ENCODE data around the gene ELMO1. TPM values are rescaled to one million over a fixed set of nuclear protein-coding genes. Genes with fewer than 3 reads are reported as not detected.

Gene ELMO1
- total RNA-seq, 1 donor from 2014 or later = 0.13 TPM

DNA sequence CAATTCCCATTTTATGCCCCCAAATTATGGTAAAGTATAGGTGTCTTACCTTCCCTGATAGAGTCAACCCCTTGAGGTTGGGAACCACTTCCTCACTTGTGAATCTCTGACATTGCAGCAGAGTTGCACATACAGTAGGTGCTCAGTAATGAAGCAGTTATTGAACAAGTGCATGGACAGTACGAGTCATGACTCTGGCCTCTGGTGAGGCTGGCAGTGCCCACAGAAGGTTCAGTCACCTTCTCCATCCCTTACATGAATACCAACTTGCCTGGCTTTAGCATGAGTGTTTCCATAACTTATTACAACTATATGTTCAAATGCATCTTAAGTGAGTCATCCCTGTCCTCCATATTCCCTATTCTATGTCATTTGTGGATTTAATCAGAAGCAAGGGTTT lies 340.0 kb downstream of the ELMO1 start:
- no peak for DNase-seq (ENCODE audit: low read depth)

DNA sequence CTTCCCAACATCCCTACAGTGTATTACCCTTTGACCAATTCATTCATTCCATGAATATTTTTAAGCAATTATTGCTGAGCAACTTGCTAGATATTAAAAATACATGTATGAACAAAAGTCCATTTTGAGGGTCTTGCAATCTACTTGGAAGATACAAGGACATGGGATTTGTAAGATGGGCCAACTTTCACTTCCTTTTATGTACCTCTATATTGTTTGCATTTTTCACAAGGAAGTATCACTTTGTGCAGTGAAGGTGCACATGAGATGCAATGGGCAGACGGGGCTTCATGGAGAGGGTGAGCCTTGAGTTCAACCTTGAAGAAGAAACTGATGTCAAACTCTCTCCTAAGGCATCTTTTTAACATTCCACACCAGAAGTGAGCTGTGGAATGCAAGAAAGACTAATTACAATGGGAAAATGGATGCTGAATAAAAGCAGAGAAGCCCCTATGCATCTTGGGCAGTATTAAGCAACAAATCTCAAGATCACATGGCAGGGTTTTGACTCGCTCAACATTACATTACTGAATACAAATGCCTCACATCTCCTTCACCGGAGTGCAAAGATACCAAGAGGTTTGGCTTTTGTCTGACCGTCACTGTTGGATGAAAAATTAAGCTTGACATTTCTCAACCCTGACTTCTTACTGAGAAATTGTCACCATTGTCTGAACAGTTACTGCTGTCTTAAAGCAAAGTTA lies 341.5 kb downstream of the ELMO1 start:
- DNase-seq (ENCODE audit: low read depth) = no peak

- DNase-seq (ENCODE audit: low read depth) = no peak
Measured at GRCh38 chr7:37105762-37106161, 342.9 kb downstream of the ELMO1 start.

- no peak for DNase-seq (ENCODE audit: low read depth)
Measured at GRCh38 chr7:37104822-37105518, 343.7 kb downstream of the ELMO1 start.

DNA sequence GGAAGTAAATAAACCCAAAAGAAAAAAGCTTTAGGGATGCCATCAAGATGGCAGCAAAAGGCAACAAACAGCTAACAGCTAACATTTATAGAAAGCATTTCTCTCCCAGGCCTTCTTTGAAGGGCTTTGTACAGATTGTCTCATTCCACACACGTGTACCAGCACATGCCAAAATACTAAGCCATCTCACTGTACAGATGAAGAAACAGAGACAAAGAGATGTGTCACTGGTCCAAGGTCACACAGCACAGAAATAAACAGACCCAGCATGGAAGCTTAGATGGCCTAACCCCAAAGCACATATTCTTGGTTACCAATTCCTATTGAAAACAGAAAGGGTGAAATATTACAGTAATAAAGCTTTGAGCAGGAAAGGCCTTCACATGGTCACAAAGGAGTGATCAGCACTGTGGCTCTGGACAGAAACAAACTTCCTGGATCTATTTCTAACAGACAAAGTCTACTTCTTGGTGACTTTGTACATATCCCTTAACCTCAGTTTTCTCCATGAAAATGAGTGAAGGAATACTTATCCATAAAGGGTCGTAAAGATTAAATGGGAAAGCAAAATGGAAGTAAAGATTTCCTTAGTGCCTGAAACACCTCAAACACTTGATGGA lies 346.0 kb downstream of the ELMO1 start:
- no peak for DNase-seq (ENCODE audit: low read depth)

DNA sequence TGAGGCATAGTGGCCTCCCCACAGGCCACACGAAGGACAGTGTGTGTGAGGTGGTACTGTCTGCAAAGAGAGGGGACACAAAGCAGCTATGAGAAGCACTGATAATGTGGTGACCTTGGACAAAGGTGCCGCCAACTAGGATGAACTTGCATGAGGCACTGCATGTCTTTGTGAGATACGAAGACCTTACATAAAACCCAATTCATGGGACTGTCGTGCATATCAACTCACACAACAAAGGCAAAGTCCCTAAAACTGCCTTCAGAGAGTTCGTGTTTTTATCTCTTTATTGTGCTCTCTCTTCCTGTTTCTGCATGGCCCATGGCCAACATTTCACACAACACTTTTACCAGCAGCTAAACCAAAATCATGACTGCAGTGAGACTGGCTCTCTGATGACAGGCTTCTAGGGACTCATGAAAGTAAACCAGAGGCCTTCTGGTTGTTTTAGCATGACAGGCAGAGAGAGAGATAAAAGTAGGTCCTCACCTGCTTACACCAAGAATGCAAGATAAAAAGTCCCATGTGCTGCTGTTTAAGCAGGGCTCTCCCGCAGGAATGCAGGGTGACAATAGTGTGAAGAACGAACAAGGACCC lies 347.8 kb downstream of the ELMO1 start:
- no peak for DNase-seq (ENCODE audit: low read depth)

GRCh38 chr7:37098762-37099161 lies 349.9 kb downstream of the ELMO1 start:
- DNase-seq (ENCODE audit: low read depth) = no peak

DNA sequence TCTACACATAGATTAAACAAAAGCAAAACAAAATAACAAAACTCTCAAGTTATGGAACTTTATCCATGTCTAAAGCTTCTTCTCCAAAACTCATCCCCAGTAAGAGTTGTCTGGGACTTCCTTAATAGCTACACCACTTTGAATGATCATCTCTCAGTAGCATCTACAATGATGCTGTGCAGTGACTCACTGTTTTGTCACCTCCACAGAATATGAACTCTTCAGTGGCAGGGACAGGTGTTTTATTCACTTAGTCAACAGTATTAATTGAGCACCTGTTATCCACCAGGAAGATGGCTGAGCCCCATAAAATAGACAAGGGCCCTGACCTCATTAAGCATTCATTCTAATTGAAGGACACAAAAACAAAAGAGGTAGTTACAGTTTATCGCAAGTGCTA lies 350.7 kb downstream of the ELMO1 start:
- peak; percentile 64 for DNase-seq (ENCODE audit: low read depth)

- no peak for DNase-seq (ENCODE audit: low read depth)
Measured at GRCh38 chr7:37097276-37097675, 351.4 kb downstream of the ELMO1 start.

DNA sequence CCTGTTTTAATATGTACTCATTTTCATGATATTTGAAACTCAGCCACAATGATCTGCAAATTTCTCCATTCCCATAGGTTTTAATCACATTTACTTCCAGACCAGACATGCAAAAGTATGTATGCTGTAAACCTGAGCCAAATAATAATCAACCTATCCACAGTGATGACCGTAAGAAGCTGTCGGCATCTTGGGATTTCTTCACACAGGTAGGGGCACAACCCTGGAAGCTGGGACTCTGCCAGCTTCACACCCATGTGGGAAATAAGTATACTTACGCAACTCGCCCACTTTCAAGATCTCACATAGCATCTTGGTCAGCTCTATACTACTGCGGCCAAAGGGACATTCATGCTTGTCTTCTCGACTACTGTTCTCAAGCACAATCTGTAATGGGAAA lies 352.3 kb downstream of the ELMO1 start:
- DNase-seq (ENCODE audit: low read depth) = no peak

GRCh38 chr7:37095122-37095521 lies 353.5 kb downstream of the ELMO1 start:
- no peak for DNase-seq (ENCODE audit: low read depth)

DNA sequence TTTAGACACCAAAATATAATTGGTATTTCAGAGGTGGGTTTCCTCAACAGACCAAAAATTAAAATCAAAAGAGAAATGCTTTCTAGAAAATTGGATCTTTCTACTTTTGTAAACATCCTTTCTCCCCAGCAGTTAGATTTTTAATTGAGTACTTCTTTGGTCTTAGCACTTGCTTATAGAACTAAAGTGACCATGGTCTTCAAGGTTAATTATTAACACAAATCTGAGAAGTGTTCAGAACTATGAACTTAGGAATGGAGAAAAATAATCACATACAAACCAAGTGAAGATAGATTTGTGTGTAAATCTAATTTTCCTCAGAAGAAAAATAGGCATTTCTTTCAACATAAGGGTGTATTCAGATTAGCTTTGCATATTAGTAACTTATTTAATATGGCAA lies 355.4 kb downstream of the ELMO1 start:
- no peak for DNase-seq (ENCODE audit: low read depth)

- no peak for DNase-seq (ENCODE audit: low read depth)
Measured at GRCh38 chr7:37092548-37092947, 356.1 kb downstream of the ELMO1 start.

- no peak for DNase-seq (ENCODE audit: low read depth)
Measured at GRCh38 chr7:37089972-37090371, 358.7 kb downstream of the ELMO1 start.

DNA sequence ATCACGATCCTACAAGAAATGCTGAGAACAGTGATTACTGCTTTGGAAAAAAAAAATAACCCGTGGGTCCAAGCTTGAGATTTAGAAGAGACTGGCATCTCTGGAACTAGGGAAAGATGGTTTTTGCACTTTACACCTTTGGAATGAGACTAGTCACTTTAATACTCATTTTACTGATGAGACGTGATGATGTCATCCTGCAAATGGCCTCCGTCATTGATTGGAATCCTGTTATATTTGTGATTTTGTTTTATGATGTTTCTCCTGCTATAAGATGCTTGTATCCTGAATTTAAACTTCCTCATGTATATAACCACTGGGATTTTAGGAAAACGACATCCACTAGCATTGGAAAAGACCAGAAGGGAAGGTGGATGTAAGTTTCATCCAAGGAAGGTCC lies 363.1 kb downstream of the ELMO1 start:
- DNase-seq (ENCODE audit: low read depth) = no peak

DNA sequence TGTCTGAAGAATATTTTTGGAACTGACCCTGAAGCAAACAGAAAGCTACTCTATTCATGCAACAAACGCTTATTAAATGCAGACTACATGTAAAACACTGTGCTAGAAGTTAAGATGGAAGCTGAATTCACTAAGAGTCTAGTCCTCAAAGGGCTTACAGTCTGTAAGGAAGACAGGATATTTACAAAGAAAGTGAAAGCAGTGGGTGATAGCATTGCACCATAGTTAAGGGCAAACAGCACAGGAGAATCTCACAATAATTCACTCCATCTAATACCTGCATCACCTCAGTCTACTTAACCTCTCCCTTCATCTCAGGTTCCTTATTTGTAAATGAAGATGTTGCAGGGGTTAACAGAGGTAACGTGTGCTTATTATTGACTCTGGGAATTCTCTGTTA lies 364.4 kb downstream of the ELMO1 start:
- no peak for DNase-seq (ENCODE audit: low read depth)

- DNase-seq (ENCODE audit: low read depth) = peak; percentile 96
Measured at GRCh38 chr7:37083311-37084096, 365.2 kb downstream of the ELMO1 start.

GRCh38 chr7:37081436-37081835 lies 367.2 kb downstream of the ELMO1 start:
- DNase-seq (ENCODE audit: low read depth) = peak; percentile 66

GRCh38 chr7:37079420-37079819 lies 369.2 kb downstream of the ELMO1 start:
- no peak for DNase-seq (ENCODE audit: low read depth)

GRCh38 chr7:37076668-37077067 lies 372.0 kb downstream of the ELMO1 start:
- DNase-seq (ENCODE audit: low read depth) = no peak

DNA sequence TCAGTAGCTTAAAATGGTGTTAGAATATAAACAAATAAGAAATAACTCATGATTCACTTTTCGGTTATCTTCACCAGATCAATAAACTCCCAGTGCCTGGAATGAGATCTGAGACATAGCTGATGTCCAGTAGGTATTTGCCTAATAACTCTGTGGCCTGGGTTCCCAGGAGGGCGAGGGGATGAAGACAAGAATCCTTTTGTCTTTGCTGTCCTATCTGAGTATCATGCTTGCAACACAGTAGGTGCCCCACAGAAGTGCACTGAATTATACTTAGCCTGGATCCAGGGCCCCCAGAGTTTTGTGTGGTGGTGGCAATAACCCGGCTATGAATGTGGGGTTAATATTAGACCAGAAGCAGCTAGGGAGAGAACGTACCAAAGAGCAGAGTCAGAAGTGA lies 374.3 kb downstream of the ELMO1 start:
- peak; percentile 41 for DNase-seq (ENCODE audit: low read depth)

Measured in myocyte (in vitro differentiated cells).